Tongue (tissue), 2 donors: ENCODE results near the gene JOSD2. TPM values are rescaled to one million over a fixed set of nuclear protein-coding genes. Genes with fewer than 3 reads are reported as not detected.

Experiments
- DNase-seq: peaks from one replicate; pipeline ENCODE4 v3.0.0-alpha.2; 2015
- total RNA-seq: library from RNA; depleted of rRNA; stranded (reverse); fragments of >200 nt; gene quantifications from one replicate; pipeline ENCODE4 v1.2.3, GENCODE V29; 2014

The JOSD2 gene
- total RNA-seq, 1 donor from 2014 or later, result 11.4 TPM

DNA sequence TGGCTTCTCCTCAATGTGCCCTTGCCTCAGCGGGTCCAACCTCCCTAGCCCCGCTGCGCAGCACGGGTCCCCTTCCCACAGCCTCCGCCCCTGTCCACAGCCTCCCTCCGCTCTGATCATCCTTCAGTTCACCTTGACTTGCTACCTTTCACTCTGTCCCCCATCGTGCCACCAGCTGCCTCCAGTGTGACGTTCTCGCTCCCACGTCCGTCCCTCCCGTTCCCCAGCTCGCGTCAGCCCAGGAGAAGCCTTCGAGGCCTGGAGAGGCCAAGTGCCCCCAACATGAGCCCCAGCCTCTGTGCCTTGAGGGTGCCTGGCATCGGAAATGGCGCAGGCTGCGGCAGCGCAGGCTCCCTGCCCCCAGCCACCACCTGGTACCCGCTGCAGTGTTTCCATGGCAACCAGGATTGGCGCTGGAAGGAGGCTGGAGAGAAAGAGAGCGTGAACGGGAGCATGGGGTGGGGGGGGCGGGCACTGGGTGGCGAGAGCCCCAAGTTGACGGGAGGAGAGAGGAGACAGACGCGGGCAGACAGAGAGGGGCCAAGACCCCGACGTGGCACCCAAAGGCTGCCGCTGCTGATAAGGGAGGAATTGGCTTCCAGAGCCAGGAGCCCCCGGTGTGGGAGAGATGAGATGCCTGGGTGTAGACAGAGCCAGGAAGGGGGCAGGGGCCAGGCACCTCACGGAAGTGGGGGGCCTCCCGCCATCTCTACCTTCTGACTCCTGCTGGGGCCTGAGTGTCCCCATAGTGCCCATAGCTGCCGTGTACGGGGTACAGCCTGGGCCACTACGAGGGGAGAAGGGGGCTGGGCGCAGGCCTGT, 3.6 kb upstream of the JOSD2 start:
- DNase-seq, result no peak

DNA sequence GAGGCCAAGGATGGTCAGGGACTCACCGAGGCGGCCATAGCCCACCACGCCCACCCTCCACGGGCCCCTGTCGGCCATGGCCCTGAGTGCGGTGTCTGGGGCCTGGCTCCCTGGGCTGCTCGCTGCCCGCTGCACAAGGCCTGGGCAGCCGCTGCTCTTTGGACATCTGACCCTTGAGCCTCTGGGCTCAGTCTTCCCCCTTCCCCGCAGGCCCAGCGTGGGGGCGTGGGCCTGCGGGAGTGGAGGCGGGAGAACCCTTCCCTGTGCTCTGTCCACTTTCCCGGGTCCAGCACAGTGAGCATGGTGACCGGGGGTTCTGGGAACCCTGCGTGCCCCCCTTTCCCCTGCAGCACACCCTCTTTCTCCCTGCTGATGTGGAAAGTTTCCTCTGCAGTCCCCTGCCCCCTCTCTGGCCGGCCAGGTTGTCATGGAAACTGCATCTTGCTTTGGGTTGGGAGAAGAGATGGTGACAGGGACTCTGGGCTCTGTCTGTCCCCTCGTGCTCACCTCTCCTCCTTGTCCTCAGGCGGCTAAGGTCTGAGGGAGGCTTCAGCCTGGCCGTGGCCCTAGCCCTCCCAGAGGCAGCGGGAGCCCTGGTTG, 2.9 kb upstream of the JOSD2 start, which contains the start of gene ASPDH:
TSS of gene ASPDH (minus strand) at position 168 of the 600 bp plus-strand sequence. CDS start at position 78, 90 bp downstream.
- no peak for DNase-seq

DNA sequence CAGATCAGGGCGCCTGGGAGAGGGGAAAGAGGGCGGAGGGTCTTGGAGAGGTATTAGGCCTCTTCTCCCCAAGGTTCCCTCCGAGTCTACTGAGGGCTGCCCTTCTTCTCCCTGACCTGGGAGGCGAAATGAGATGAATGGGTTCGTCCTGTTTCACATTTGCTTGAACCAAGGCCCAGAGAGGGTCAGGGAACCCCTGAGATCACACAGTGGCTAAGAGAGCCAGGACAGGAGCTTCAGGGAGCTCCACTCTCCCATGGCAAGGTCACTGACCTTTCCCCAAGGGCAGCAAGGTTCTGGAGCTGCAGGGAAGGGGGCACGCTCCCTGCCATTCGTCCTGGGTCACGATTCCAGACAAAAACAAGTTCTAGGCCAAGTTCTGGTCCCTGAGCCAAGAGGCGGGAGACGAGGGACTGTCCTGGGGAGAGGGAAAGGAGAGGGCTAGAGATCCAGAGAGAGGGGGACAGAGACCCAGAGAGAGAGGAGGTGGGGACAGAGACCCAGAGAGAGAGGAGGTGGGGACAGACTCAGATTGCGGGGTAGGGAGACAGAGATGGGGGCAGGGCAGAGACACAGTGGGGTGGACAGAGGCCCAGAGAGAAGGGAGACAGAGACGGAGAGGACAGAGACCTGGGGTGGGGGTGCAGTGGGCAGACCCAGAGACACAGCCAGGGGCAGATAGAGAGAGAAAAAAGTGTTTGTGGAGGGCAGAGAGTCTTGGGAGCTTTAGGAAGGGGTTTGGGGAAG, 2.2 kb upstream of the JOSD2 start:
- DNase-seq, result no peak

DNA sequence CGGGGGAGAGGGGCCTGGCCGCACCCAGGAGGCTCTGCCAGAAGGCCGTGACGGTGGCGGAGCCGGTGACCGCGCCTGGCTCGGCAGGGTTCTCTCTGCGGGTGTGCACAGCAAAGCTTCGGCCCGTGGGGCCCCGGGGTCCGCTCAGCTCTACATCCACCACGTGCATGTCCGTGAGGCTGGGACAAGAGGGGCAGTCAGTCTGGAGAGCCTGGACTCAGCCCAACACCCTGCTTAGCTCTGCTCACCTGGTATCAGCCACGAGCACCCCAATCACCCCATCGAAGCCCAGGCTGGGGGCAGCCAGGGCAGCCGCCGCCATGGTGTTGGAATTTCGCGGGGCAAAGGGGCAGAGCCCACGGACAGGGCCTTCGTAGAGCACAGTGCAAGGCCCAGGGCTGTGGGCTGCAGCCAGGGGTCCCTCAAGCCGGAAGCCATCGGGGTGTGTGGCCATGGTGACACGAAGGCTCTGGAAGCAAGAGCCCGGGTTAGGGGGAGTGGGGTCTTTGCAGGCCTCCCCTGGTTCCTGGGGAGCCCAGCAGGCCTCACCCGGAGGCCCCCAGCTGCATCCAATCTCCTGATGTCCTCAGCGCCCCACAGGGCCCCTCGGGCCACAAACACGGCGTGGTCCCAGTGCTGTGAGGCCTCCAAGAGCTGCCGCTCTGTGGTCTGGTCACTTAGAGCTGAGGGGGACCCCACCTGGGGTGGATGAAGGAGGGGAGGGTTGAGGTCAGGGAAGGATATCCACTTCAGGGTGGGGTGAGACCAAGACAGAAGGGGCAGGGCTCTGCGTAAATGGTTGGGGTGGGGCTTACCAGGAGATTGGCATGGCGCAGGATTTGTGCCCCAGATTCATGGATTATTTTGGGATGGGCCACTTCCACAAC, 1.4 kb upstream of the JOSD2 start:
- no peak for DNase-seq

DNA sequence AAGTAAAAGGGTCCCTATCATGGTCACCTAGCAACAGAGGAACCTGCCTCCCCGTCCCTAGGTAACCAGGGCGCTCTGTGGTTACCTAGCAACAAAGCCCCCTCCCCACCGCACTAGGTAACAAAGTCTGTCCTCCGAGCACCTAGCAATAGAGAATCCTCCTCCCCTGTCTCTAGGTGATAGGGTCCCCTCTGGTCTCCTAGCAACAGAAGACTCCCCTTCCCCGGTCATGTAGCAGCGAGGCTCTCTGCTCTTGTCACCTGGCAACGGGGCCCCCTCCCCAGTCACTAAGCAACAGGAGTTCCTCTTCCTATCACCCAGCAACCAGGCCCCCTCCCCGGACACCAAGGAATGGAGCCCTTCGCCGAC, 307 bp downstream of the JOSD2 start:
- DNase-seq, result no peak

DNA sequence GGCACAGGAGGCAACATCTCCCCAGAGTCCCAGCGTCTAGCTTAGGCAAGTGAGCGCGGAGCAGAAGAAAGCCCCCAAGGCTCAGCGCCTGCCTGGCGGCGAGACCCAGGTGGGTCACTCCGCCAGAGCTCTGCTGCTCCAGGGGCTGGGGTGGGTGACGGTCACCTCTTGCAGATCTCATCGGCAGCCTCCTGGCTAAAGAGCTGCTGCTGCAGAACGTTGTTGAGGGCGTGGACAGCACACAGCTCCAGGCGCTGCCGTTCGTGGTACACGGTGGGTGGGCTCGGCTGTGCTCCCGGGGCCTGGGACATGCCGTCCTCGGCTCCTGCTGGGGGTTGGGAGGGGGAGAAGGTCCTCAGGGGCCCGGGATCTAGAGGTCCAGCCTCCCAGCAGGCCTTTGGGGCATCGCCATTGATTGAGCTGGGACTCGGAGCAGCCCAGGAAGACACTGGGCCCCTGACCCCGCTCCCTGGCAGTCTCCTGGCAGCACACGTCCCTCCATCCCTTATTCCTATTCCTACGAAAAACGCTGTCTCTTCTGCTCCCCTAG, 795 bp downstream of the JOSD2 start:
- DNase-seq, result no peak

DNA sequence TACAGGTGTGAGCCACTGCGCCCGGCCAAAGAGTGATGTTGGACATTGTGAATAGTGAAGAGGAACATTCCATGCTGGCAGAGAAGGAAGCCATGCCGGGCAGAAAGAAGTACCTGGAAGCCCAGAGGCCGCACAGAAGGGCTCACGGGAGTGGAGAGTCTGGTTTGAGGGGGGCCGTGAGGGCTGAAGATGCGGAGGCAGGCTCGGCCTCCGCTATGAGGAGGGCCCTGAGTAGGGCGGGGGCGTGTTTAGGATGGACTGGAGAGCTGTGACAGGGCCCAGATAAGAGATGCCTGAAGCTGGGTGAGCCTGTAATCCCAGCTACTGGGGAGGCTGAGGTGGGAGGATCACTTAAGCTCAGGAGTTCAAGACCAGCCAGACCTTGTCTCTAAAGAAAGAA, 1.6 kb downstream of the JOSD2 start:
- no peak for DNase-seq

DNA sequence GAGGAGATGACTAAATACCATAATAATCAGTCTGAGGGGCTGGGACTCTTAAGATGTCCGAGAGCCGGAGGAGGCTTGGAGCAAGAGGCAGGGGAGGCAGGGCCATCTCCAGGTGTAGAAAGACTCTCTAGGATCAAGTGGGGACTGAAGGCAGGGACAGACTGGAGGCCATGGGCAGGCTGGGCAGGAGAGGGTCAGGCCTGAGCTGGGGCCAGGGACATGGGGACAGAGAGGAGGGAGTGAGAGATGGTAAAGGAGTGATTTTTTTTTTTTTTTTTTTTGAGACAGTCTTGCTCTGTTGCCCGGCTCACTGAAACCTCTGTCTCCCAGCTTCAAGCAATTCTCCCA, 2.2 kb downstream of the JOSD2 start:
- DNase-seq, result no peak

DNA sequence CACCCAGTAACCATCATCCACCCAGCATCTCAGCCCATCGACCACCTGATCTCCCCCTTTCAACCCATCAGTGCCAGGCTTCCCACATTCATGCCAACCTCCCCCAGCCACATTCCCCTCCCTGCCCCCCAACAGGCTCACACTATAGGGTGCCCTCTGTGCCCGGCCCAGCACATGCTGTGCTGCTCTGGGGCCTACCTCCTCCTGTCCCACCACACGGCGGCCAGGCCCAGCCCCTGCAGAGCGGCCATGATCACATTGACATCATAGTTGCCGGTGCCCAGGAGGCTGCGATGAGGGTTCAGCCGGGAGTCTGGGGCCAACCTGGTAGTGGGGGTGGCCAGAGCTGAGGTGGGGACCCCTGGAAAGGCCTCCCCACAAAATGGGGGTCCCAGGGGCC, 3.6 kb downstream of the JOSD2 start:
- DNase-seq, result no peak

DNA sequence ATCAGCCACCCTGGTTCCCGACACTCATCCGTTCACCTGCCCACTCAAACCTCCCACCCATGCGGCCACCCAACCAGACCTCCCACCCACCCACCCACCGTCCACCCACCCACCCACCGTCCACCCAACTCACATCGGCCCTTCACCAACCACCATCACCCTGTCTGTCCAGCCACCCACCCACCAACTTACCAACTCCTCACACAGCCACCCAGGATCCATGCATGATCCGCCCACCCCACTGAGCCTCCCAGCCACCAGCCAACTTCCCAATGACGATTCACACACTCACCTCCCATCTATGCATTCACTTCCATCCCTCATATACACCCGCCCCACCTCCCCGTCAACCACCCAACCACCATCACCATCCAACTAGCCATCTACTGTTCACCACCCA, 4.3 kb downstream of the JOSD2 start:
- DNase-seq, result no peak

DNA sequence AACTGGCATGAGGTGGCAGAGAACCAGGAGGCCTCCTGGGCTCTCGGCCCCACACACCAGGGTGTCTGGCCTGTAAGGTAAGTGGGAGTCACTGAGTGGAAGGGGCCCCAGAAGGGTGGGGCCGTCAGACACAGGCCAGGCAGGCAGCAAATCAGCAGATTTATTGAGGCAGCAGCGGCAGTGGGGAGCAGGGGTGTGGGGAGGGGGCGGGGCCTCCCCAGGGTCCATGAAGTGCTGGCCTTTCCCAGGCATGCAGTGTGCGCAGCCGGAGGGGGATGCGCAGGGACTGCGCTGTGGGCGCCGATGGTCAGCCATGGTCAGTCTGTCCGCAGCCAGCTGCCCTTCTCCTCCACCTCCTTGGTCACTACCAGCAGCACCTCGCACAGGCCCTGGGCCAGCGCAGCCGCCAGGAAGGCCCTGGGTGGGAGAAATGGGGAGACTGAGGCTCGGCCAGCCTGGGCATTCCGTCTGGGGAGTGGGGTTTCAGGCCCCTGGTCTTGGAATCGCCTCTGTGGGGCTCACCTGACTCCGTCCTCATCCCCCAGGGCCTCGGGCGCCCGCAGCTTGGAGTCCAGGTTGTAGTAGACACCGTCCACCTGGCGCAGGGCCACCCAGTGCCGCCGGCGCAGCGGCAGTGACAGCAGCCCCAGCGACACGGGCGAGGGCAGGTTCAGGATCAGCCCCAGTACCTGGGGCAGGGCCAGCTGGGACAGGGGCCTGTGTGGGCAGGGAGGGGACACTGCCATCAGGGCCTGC, 5.0 kb downstream of the JOSD2 start:
- DNase-seq, result no peak

DNA sequence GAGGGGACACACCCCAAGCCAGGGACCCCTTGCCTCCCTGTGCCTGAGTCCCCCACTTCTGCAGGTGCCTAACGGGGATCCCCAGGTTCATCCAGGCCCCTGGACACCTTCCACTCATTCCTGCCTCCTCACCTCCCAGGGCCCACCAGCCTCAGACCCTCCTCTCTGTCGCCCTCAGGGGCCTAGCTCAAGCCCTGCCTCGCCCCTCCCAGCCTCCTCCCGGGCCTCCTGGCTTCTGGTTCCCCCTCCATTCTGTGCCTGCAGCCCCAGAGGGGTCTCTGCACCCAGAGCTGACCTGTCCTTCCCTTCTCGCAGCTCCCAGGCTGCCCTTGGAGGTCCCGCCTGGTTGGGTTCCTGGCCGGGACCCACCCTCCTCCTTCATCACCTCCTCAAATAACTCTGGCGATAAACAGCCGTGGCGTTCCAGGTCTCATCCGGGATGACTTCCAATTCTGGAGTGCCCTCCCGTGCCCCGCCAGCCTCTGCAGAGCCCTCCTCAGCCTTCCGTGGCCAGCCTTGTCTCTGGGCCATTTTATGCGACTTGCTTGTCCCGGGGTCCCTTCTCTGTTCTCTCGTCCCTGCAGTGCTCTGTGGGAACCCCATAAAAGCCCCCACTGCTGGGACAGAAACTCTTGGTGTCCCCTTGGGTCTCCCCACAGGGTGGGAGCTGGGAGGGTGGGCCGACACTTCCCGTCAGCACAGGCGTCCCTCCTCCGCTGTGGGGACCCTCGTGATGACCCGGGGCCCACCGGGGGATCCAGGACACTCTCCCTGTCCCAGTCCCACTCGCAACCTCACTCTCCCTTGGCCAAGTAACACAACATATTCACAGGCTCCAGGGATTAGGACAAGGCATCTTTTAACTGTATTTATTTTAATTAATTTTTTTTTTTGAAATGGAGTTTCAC, 9.2 kb downstream of the JOSD2 start:
- peak; percentile 84 for DNase-seq

DNA sequence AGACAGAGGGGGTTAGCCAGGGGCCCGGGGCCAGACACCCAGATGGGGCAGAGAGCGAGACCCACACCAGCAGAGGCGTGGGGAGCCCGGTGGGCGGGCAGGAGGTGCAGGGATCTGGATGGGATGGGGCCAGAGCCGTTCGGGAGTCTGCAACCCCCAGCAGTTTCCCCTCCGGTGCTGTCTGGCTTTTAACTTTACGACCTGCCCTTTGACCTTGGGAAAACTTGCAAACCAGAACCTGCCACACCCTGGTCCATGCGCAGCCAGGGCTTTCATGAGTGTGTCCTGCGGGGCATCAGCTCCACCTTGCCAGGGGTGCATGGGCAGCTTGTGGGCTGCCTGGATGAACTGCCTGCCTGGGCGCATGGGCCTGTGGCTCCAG, 9.8 kb downstream of the JOSD2 start:
- no peak for DNase-seq

DNA sequence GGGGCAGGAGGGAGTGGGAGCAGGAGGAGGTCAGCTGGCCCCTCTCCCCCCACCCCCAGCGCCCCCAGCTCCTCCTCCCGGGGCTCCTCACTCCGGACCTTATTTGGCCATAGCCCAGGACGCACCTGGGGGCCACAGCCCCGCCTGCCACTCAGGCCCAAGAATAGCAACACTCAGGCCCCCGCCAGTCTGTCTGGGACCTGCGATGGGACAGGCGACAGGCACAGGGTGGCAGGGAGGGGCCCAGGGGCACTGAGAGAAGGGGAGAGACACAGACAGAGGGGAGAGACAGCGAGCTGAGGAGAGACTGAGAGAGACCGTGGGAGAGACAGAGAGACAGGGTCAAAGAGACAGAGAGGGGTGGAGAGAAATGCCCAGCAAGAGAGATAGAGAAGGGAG, 10.2 kb downstream of the JOSD2 start:
- peak; percentile 83 for DNase-seq

DNA sequence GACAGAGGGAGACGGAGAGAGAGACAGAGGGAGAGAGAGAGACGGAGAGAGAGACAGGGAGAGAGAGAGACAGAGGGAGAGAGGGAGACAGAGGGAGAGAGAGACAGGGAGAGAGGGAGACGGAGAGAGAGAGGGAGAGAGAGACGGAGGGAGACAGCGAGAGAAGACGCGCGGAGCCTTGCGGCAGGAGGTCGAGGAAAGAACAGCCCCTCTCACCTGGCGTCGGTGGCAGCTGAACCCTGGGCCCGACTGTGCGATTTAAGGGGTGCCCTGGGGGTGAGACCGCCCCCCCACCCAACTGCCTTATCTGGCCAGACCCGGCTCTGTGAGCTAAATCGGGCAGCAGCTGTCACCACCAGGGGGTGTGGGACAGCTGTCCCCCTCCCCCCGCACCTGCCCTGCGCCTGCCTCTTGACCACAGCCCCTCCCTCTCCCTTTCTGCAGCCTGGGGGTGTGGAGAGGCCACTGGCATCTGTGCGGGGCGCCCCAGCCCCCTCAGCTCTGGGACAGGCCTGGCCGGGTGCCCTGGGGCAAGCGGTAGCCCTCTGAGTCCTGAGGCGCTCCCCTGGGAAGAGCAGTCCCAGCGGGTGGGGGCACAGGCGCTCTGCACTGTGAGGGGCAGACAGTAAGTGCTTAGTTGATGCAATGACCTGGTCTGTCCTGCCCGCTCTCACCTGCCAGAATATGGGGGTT, 10.8 kb downstream of the JOSD2 start:
- peak; percentile 93 for DNase-seq

DNA sequence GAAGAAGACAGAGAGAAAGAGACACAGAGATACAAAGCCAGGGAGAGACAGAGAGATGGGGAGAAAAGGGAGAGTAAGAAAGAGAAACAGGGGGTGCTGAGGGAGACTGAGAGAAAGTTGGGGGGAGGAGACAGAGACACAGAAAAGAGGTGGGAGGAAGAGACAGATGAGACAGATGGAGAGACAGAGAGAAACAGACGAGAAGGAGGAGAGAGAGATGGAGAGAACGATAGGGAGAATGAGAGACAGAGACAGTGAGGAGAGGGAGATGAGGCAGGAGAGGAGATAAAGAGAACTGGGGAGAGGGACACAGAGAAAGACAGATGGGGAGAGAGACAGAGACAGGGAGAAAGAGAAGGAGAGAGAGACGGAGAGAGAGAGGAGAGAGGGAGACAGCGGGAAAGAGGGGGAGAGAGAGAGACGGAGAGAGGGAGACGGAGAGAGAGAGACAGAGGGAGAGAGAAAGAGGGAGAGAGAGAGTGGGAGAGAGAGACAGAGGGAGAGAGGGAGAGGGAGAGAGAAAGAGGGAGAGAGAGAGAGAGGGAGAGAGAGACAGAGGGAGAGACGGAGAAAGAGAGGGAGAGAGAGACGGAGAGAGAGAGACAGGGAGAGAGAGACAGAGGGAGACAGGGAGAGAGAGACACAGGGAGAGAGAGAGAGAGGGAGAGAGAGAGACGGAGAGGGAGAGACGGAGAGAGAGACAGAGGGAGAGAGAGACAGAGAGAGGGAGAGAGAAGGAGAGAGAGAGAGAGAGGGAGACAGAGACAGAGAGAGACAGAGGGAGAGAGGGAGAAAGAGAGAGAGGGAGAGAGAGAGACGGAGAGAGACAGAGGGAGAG, 12.6 kb downstream of the JOSD2 start:
- no peak for DNase-seq

DNA sequence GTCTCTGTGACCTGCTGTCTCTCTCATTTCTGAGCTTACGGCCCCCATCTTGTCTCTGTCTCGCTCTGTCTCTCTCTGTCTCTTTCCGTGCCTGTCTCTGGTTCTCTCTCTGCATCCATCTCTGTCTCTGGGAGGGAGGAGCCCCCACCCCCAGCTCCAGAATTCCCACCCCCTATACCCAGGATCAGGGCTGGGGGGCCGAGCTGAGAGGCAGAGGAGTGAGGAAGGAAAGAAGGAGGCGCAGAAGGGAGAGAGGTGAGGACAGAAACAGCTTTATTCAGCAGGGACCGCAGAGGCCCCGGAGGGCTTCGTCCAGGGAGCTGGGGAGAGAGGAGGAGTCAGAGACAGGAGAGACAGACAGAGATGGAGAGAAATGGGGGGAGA, 14.0 kb downstream of the JOSD2 start:
- DNase-seq, result no peak

DNA sequence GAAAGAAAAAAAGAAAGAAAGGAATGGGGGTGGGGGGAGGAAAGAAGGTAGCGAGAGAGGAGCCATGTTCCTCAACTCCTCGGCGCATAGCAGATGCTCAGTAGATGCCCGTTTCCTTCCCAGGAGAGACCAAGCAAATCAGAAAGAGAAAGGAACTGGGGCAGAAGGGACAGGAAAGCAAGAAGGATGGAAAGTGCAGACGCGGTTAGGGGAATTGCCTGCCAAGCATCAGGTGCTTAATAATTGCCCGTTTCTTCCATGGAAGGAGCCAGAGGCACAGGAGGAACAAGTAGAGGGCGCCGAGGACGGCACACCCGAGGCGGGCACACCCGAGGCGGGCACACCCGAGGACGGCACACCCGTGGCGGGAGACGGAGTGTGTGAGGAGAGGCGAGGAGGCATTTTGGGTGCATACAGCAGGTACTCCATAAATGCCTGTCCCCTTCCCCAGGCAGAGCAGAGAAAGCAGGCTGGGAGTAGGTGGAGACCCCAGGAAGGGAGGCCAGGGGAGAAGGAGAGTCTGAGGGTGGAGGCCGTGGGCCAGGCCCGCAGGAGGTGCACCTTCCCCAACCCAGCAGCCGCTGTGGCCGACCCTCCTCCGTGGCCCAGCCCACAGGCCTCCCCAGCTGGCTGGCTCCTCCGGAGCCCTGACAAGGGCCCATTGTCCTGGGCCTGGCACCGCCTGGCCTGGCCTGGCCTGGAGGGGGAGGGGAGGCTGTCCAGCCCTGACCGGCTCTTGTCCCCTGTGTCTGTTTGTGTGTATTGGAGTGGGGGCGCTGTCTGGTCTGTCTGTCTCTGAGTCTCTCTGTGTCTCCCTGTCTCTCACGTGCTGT, 14.6 kb downstream of the JOSD2 start:
- DNase-seq, result peak; percentile 68
